G401 (cell line): ENCODE data around the gene NRSN1. TPM values are rescaled to one million over a fixed set of nuclear protein-coding genes. Genes with fewer than 3 reads are reported as not detected.

ENCODE experiments used
- DNase-seq: peaks from one replicate; pipeline ENCODE4 v3.0.0-alpha.2; 2015; ENCODE audit warnings: low spot score
- in situ Hi-C: cut with HindIII; loops from 2 replicates; pipeline ENCODE4 v1.10.0; 2016; ENCODE audit warnings: low sequenced_read_pairs, mixed read lengths
- total RNA-seq: library from RNA; depleted of rRNA; stranded (reverse); fragments of >200 nt; shearing (Covaris generic); gene quantifications from 2 replicates; pipeline ENCODE4 v1.2.3, GENCODE V29; 2014; rRNA removed

NRSN1 gene
- total RNA-seq, 1 experiment from 2014 or later = not detected

DNA sequence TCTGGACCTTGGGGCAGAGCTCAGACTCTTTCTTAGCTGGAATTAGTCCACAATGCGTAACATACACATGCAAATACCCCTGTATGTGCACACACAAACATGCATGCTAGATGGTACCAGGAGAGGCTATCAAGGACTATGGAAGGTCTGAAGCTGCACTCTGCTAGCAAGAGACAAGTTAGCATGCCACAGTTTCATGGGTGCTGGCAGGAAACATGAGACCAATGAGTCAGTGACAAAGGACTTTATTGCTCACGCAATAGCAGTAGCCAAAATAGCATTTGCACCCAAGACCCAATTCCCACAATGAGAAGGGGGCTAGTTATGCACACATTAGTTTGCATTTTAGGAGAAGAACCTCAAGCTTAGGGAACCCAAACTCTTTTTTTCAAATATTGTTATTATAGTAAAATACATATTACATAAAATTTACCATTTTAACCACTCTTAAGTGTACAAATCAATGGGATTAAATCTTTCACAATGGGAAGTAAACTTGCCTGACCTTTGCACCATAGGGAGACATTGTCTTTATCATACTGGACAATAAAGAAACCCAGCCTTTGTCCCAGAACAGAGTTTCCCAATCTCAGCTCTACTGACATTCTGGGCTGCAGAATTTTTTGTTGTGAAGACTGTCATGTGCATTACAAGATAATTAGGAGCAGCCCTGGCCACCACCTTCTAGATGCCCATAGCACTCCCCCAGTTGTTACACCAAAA, 69.1 kb downstream of the NRSN1 start:
- DNase-seq = no peak
- in situ Hi-C loops = no loop called here

DNA sequence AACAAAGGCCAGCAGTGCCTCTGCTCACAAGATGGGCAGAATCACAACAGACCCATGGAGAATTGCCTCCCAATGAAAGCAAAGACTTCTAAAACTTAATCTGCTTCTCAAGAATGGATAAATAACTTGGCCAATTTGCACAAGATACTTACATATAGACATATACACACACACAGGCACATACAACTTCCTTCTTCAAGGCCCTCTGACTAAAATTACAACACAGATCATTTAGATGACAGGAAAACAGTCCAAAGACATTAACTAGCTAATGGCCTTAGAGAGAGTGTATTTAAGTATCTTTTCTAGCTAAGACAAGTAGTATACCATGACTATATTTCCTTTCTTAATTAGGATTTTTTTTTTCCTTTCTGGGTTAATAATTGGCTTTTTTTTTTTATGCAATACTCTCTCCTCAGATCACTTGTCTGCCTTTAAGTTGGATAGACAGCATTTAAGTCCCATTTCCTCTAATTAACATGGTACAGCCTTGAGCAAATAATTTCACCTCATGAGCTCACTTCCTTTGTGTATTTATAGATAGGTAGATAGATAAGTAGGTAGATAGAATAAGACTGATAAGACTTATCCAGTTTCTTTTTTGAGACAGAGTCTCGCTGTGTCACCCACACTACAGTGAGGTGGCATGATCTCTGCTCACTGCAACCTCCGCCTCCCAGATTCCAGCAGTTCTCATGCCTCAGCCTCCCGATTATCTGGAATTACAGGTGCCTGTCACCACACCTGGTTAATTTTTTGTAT, 70.0 kb downstream of the NRSN1 start:
- no peak for DNase-seq

More for the DNA sequence above, 70.0 kb downstream of the NRSN1 start:
- in situ Hi-C loops = no loop called here

Other genes starting within 250 kb of the NRSN1 start
- not detected in 2 replicates for gene DCDC2, start 231.8 kb downstream of the NRSN1 start, total RNA-seq